Fibroblast of the conjunctiva (primary cell): Measurements from ENCODE around the gene SNCAIP.
"Not testable (repeated sequence)": the region's sequence is repeated elsewhere in the genome, so short reads cannot be mapped to it uniquely, and the experiment has no call there.

ENCODE experiments used
- DNase-seq: peaks from one replicate; pipeline ENCODE4 v3.0.0-alpha.2; 2010; ENCODE audit warnings: low read depth

Gene SNCAIP

GRCh38 chr5:122314036-122314435 lies 2.0 kb downstream of the SNCAIP start:
- no peak for DNase-seq

GRCh38 chr5:122315521-122315920 lies 3.5 kb downstream of the SNCAIP start:
- no peak for DNase-seq

GRCh38 chr5:122316656-122317055 lies 4.6 kb downstream of the SNCAIP start:
- no peak for DNase-seq

- no peak for DNase-seq
These were observed 7.9 kb downstream of the SNCAIP start for GRCh38 chr5:122319897-122320296.

GRCh38 chr5:122321921-122322320 lies 9.9 kb downstream of the SNCAIP start:
- DNase-seq = no peak

- DNase-seq = no peak
These were observed 10.9 kb downstream of the SNCAIP start for GRCh38 chr5:122322801-122323548.

GRCh38 chr5:122323738-122324137 lies 11.7 kb downstream of the SNCAIP start:
- DNase-seq = no peak

- no peak for DNase-seq
These were observed 15.1 kb downstream of the SNCAIP start for GRCh38 chr5:122327110-122327509.

- DNase-seq = no peak
These were observed 18.8 kb downstream of the SNCAIP start for GRCh38 chr5:122330881-122331280.

GRCh38 chr5:122332599-122333555 lies 20.8 kb downstream of the SNCAIP start:
- no peak for DNase-seq

GRCh38 chr5:122333564-122333963 lies 21.5 kb downstream of the SNCAIP start:
- DNase-seq = no peak

- no peak for DNase-seq
These were observed 27.6 kb downstream of the SNCAIP start for GRCh38 chr5:122339591-122339990.

- no peak for DNase-seq
These were observed 29.1 kb downstream of the SNCAIP start for GRCh38 chr5:122341087-122341486.

GRCh38 chr5:122342256-122342655 lies 30.2 kb downstream of the SNCAIP start:
- DNase-seq = no peak

GRCh38 chr5:122346897-122347581 lies 35.0 kb downstream of the SNCAIP start:
- DNase-seq = no peak

GRCh38 chr5:122350496-122350895 lies 38.5 kb downstream of the SNCAIP start:
- no peak for DNase-seq

GRCh38 chr5:122351416-122352157 lies 39.5 kb downstream of the SNCAIP start:
- peak; percentile 48 for DNase-seq

- DNase-seq = peak; percentile 51
These were observed 40.3 kb downstream of the SNCAIP start for GRCh38 chr5:122352331-122352730.

GRCh38 chr5:122353361-122353760 lies 41.3 kb downstream of the SNCAIP start:
- not testable (repeated sequence) for DNase-seq

- DNase-seq = peak; percentile 17
These were observed 42.3 kb downstream of the SNCAIP start for GRCh38 chr5:122354293-122354692.

- no peak for DNase-seq
These were observed 43.3 kb downstream of the SNCAIP start for GRCh38 chr5:122355324-122355723.

GRCh38 chr5:122356855-122357254 lies 44.8 kb downstream of the SNCAIP start:
- DNase-seq = no peak
